Kidney glomerular epithelial cell (primary cell): ENCODE data around the gene PTGIS.
A peak's percentile ranks its signal among the peaks of the same experiment; 100 is the strongest.
"Not testable (repeated sequence)": the region's sequence is repeated elsewhere in the genome, so short reads cannot be mapped to it uniquely, and the experiment has no call there.

Experiments used
- DNase-seq: peaks from one replicate; lab custom pipeline; 2025; lab: John Stamatoyannopoulos, UW

PTGIS gene

DNA sequence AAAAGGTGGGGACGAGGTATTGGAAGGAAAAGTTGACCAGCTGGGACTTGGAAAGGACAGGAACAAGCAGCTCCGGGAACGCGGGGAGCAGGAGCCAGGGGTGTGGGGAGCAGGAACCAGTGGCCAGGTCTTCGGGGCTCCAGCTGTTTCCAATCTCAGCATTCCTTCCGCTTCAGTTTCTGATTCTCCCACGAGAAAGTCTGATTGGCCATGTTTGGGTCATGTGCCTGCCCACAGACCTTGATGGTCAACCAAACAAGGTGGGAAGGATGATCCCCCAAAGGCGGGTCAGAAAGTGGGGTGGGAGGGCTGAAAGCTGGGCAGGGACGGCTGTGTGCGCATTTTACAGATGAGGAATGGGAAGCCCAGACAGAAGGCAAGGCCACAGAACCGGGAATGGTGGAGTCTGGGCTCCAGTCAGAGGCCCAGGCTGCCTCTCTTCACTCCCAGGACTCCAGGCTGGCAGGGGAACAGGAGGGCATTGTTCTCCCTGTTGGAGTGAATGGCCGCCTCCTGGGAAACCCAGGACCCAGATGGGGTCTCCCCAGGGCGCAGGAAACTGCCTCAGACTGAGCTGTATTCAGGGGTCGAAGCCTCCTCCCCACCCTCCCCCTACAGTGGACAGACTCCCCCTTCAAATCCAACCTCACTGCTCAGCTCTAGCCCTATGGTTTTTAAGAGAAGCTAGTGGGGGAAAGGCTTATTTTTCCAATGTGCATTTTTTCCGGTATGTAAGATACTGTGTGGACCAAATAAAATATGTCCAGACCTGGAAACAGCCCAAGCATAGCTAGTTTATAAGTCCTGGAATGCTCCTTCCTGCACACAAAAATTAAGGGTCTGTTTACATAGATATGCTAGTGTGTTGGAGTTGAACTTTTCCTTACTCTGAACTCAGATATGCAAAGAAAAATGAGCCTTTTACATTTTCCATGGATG is 12.2 kb upstream of the PTGIS start:
- no peak for DNase-seq

- no peak for DNase-seq
These were observed 11.3 kb upstream of the PTGIS start for GRCh38 chr20:49579195-49579594.

- DNase-seq, result no peak
These were observed 10.5 kb upstream of the PTGIS start for GRCh38 chr20:49578436-49578835.

DNA sequence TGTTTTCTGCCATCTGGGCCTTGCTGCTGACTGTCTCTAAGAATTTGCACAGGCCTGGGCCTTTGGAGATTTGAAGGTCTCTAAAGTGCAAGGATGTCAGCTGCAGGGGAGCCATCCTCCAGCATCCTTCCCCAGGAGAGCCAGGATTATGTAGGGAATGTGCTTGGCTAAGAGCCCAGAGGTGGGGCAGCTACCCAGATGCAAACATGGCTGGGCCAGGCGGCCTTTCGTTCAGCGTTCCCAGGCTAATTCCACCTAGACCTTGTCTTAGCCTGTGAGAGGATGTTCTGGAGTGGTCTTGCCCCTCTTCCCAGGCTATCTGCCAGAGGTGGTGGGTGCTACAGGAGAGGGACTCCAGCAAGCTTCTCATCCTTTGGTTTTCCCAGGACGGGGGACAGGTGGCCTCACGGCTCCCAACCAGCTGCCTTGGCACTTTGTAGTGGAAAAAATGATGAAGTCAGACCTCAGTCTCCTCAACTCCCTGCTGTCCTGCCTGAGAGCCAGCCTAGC is 7.7 kb upstream of the PTGIS start:
- DNase-seq, result no peak

GRCh38 chr20:49573900-49574416 is 6.0 kb upstream of the PTGIS start:
- DNase-seq, result peak; percentile 87

- no peak for DNase-seq
These were observed 4.9 kb upstream of the PTGIS start for GRCh38 chr20:49572857-49573256.

- DNase-seq, result no peak
These were observed 3.6 kb upstream of the PTGIS start for GRCh38 chr20:49571553-49571835.

GRCh38 chr20:49570828-49571552 is 3.1 kb upstream of the PTGIS start:
- DNase-seq, result no peak

GRCh38 chr20:49570161-49570827 is 2.4 kb upstream of the PTGIS start:
- no peak for DNase-seq

- DNase-seq, result no peak
These were observed 1.6 kb upstream of the PTGIS start for GRCh38 chr20:49569411-49570115.

DNA sequence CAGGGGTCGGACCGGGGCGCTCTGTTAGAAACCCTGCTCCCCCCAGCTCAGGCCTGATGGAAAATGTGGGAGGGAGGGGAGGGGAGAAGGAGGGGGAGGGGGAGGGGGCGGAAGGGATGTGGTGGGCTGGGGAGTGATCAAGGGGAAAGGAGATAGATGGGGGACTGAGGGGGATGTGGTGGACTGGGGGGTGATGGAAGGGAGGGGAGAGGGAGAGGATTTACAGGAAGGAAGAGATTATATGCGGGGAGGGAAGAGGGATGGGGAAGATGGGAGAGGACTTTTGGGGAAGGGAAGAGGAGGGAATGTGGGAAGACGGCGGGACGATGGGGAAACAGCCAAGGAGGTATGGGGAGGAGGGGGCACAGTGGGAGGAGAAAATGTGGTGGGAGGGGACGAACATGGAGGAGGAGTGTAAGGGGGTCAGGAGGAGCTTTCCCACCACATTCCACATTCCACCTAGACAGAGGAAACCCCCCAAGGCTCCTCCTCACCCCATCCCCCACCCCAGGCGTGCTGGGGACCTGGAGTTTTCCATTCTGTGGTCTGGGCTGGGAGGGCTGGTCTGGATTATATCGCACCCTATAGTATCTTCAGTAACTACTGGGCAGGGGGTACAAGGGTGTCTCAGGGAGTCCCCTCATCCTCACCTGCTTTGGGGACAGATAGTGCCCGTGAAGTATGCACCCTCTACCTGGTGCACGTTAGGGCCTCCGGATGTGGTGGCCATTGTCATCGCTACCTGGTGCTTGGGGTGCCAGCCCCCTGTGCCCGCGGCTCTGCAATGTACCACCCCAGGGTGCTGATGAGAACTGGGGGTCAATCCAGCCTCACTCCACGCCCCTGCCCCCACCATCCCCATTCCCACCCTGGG is 578 bp upstream of the PTGIS start:
- DNase-seq, result no peak

DNA sequence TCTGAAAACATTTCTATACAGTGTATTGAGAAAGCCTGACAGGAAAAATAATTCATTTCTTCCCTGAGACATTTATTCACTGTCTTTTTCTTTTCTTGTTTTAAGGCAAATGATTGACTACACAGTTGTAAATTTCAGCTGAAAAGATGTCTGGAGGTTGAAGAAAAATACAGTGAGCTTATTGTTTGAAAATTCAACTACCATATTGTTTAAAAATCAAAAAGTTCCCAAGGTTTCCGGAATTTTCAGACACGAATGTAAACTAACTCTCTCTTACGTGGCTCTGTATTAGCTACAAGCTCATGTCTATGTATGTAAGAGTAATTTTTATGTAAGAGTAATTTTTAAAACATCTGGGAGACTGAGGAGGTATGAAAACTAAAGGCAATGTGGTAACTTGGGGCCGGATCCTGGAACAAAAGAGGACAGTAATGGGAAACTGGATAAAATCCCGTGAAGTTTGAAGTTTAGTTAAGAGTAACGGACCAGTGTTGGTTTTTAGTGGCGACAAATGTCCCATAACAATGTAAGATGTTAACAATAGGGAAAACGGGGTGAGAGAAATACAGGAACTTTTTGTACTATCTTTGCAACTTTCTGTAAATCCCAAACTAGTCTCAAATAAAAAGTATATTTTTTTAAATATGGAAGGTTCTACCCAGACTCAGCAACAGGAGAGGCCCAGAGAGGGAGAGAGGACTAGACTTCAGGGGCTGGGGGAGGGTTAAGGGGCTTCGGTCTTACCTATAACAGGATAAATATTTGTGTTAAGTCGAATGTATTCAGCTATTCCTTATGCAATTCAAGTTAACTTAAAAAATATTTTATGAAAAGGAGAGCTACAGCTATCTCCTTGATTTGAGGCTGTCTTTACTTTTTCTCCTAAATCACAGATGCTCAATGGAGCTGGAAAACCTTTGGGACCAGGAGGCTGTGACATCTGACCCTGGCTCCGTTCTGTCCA is 1.3 kb downstream of the PTGIS start:
- DNase-seq, result no peak

DNA sequence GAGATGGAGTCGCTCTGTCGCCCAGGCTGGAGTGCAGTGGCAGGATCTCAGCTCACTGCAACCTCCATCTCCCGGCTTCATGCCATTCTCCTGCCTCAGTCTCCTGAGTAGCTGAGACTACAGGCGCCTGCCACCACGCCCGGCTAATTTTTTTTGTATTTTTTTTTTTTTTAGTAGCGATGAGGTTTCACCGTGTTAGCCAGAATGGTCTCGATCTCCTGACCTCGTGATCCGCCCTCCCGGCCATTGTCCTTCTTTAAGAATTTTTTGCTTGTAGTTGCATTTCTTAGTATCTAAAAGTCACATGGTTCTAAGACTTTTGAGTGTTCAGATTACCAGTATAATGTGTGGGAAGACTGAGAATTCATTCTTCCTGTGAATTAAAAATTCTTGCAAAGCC is 2.9 kb downstream of the PTGIS start:
- DNase-seq, result not testable (repeated sequence)

DNA sequence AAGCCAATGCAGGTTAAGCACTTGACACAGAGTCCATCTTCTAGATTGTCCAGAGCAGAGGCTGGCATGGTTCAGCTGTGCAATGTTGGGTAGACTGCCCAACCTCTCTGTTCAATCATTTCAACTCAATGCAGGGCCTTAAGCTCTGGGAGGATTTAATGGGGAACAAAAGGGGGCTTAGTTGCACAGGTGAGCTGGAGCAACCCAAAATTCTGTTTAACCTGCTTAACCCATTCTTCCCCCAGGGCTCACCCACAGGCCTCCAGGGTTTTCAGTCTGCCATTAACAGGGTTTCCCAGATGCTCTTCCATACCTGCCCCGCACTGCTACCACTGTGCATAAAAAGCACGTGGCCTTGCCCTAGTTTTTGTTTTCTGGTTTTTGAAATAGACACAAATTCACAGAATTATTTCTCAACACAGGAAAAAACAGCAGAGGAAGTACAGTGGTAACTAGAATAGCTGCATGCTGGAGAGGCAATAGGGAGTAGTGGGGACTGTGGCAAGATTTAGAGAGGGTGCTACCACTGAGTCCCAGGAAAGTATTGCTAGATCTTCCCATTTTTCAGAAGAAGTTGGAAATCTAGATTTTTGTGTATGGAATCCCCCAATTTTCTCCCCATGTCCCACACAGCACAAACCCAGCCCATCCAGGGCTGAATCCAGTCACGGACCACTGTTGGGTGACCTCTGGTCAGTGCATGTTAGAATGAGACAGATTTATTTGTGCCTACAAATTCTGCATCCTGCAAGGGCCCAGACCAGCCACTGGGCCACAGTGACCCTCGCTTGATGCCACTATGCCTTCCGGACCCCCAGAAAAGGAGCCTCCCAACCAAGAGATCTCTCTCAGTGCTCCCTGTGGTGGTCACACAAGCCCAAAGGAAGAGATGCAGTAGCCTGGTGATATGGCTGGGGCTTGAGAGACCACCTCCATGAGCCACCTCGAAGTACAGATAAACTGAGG is 4.6 kb downstream of the PTGIS start:
- DNase-seq, result no peak

- peak; percentile 57 for DNase-seq
These were observed 5.5 kb downstream of the PTGIS start for GRCh38 chr20:49562311-49563014.

DNA sequence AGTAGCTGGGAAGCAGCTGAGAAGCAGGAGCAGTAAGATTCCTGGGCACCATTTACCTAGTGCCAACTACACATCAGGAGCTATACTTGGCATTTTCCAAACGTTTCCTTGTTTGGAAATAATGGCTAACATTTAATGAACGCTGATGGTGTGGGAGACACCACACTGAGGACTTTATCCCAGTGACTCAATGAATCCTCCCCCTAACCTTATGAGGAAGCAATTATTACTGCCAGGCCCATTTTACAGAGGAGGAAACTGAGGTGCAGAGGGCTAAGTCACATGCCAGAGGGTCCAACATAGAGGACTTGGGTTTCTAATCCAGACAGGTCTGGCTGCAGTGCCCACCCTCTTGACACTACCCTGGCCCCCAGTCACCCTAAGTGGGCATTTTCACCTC is 6.1 kb downstream of the PTGIS start:
- DNase-seq, result peak; percentile 16

- DNase-seq, result no peak
These were observed 6.7 kb downstream of the PTGIS start for GRCh38 chr20:49561256-49561655.

DNA sequence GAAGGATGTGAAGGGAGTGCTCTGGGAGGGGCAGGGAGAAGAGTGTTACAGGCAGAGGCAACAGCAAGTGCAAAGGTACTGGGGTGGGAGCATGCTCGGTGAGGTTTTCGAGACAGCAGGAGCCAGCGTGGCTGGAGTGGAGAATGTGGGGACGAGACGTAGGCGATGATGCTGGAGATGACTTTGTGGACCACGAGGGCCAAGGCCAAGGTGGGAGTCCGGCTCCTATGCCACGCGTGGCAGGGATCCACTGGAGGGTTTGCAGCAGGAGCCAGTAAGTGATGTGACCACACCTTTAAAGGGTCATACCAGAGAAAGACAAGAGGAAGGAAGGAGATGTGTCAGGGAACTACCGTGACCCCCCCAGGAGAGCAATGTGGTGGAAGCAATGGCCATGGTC is 7.3 kb downstream of the PTGIS start:
- no peak for DNase-seq
